IMR-90 (cell line): ENCODE results near the gene RTEL1. TPM values are rescaled to one million over a fixed set of nuclear protein-coding genes. Genes with fewer than 3 reads are reported as not detected.
"Not testable (repeated sequence)": the region's sequence is repeated elsewhere in the genome, so short reads cannot be mapped to it uniquely, and the experiment has no call there.

Source experiments
- ATAC-seq: fragments of 200-7000 bp; cut with Tn5 transposase; 2 replicates; pipeline ENCODE4 v1.9.1; 2020; ENCODE audit warnings: low read depth, mild to moderate bottlenecking, moderate library complexity
- BruUV-seq: library from RNA; stranded (reverse); fragments of 400-500 nt; replicated peaks from 2 replicates; lab custom pipeline; 2021; lab: Mats Ljungman, UMichigan
- CTCF ChIA-PET: fragments of 300-600 bp; formaldehyde crosslinking; extraction: SDS; loops from one replicate; lab custom pipeline; 2021; ENCODE audit warnings: antibody characterized with exemption; lab: Yijun Ruan, JAX
- POLR2A ChIA-PET: fragments of 300-600 bp; sonication (Branson Sonifier 250); formaldehyde crosslinking; loops from one replicate; lab custom pipeline; 2022; ENCODE audit warnings: antibody characterized with exemption; ENCODE audit not compliant: unreplicated experiment; lab: Charles Lee
- DNase-seq: peaks from one replicate; pipeline ENCODE4 v3.0.0; 2013
- H2AFZ ChIP-seq: replicated peaks from 2 replicates; pipeline ENCODE3; 2013; ENCODE audit warnings: low read length, mild to moderate bottlenecking; ENCODE audit not compliant: poor library complexity
- H2AK5ac ChIP-seq: 2 replicates; pipeline ENCODE4 v1.6.1; 2013; ENCODE audit warnings: low read depth, low read length, inconsistent platforms
- H2AK9ac ChIP-seq: replicated peaks from 2 replicates; pipeline ENCODE3; 2013; ENCODE audit warnings: mild to moderate bottlenecking, low read depth, low read length, moderate library complexity; ENCODE audit not compliant: poor library complexity
- H2BK120ac ChIP-seq: 2 replicates; pipeline ENCODE4 v1.6.1; 2013; ENCODE audit warnings: low read depth, low read length, inconsistent platforms
- H2BK15ac ChIP-seq: 3 replicates; pipeline ENCODE4 v1.6.1; 2013; ENCODE audit warnings: low read depth, low read length, inconsistent platforms
- H2BK20ac ChIP-seq: 2 replicates; pipeline ENCODE4 v1.6.1; 2013; ENCODE audit warnings: low read depth, mild to moderate bottlenecking, inconsistent platforms, low read length, moderate library complexity
- H2BK5ac ChIP-seq: 2 replicates; pipeline ENCODE4 v1.6.1; 2013; ENCODE audit warnings: mild to moderate bottlenecking, low read depth, low read length, inconsistent platforms; ENCODE audit not compliant: poor library complexity, severe bottlenecking
- H3K14ac ChIP-seq: replicated peaks from 2 replicates; pipeline ENCODE4 v1.6.1; 2013; ENCODE audit warnings: low read depth, low read length, inconsistent platforms
- H3K18ac ChIP-seq: 2 replicates; pipeline ENCODE4 v1.6.1; 2013; ENCODE audit warnings: low read depth, low read length, control low read depth
- H3K23ac ChIP-seq: 2 replicates; pipeline ENCODE4 v1.6.1; 2013; ENCODE audit warnings: low read depth, low read length, inconsistent platforms
- H3K27ac ChIP-seq: 2 replicates; pipeline ENCODE4 v1.5.1; 2013; ENCODE audit warnings: mild to moderate bottlenecking, control low read depth, low read length; ENCODE audit not compliant: insufficient read depth
- H3K27me3 ChIP-seq: 2 replicates; pipeline ENCODE4 v1.6.1; 2013; ENCODE audit warnings: low read length; ENCODE audit not compliant: control insufficient read depth, insufficient read depth
- H3K36me3 ChIP-seq: 2 replicates; pipeline ENCODE4 v1.6.1; 2013; ENCODE audit warnings: low read length, mixed read lengths; ENCODE audit not compliant: control insufficient read depth, insufficient read depth
- H3K4ac ChIP-seq: 2 replicates; pipeline ENCODE4 v1.6.1; 2013; ENCODE audit warnings: low read depth, low read length, inconsistent platforms
- H3K4me1 ChIP-seq: 2 replicates; pipeline ENCODE4 v1.6.1; 2013; ENCODE audit warnings: low read length, mixed read lengths; ENCODE audit not compliant: control insufficient read depth, insufficient read depth
- H3K4me2 ChIP-seq: 2 replicates; pipeline ENCODE4 v1.6.1; 2013; ENCODE audit warnings: low read depth, mild to moderate bottlenecking, control low read depth, low read length, moderate library complexity
- H3K4me3 ChIP-seq: 2 replicates; pipeline ENCODE4 v1.5.1; 2013; ENCODE audit warnings: low read depth, mild to moderate bottlenecking, control low read depth, low read length, moderate library complexity; ENCODE audit not compliant: insufficient read depth
- H3K56ac ChIP-seq: 2 replicates; pipeline ENCODE4 v1.6.1; 2013; ENCODE audit warnings: low read length, inconsistent platforms; ENCODE audit not compliant: insufficient read depth; ENCODE audit errors: extremely low read depth
- H3K79me1 ChIP-seq, 2 experiments: 2 replicates each; pipeline ENCODE4 v1.6.1; 2013; ENCODE audit warnings: low read length in 2 of 2, inconsistent platforms in 1 of 2, low read depth in 1 of 2
- H3K9ac ChIP-seq: 2 replicates; pipeline ENCODE4 v1.6.1; 2013; ENCODE audit warnings: low read depth, low read length, control low read depth
- H3K9me1 ChIP-seq: 2 replicates; pipeline ENCODE4 v1.6.1; 2013; ENCODE audit warnings: low read length, inconsistent platforms; ENCODE audit not compliant: insufficient read depth
- H3K9me3 ChIP-seq: 2 replicates; pipeline ENCODE4 v1.6.1; 2013; ENCODE audit warnings: low read length; ENCODE audit not compliant: control insufficient read depth, insufficient read depth
- H4K20me1 ChIP-seq: 2 replicates; pipeline ENCODE4 v1.6.1; 2013; ENCODE audit warnings: low read length, inconsistent platforms; ENCODE audit not compliant: insufficient read depth
- H4K5ac ChIP-seq: 2 replicates; pipeline ENCODE4 v1.6.1; 2013; ENCODE audit warnings: mild to moderate bottlenecking, low read depth, low read length, control low read depth
- H4K8ac ChIP-seq, 2 experiments: 2 replicates each; pipeline ENCODE4 v1.6.1; 2013; ENCODE audit warnings: low read depth in 2 of 2, low read length in 2 of 2, control low read depth in 1 of 2, inconsistent platforms in 1 of 2
- H4K91ac ChIP-seq: 2 replicates; pipeline ENCODE4 v1.6.1; 2013; ENCODE audit warnings: low read depth, low read length, inconsistent platforms; ENCODE audit not compliant: insufficient read depth
- WGBS, 2 experiments: methylation state at CpG; one replicate each; pipeline versions ENCODE4 v1.1.5 to v1.1.7; 2013; ENCODE audit warnings: missing lambda C conversion rate in 2 of 2; ENCODE audit not compliant: insufficient read length in 1 of 2; ENCODE audit errors: extremely low coverage in 2 of 2; 5-methylcytosine and 5-hydroxymethylcytosine counted together
- dilution Hi-C: fragments of 300-500 bp; cut with HindIII; formaldehyde crosslinking; loops from one replicate; pipeline ENCODE4 v1.14.3; 2018; ENCODE audit warnings: low sequenced_read_pairs; ENCODE audit not compliant: unreplicated experiment
- in situ Hi-C: fragments of 300-500 bp; cut with MboI; formaldehyde crosslinking; loops from 3 replicates; pipeline ENCODE4 v1.14.3; 2019; ENCODE audit warnings: low sequenced_read_pairs, inconsistent platforms, mixed read lengths
- intact Hi-C: fragments of 100-400 bp; cut with micrococcal nuclease; formaldehyde crosslinking; loops from 2 replicates; pipeline ENCODE4 v1.10.0; 2022
- polyA plus RNA-seq, 3 experiments: library from polyadenylated mRNA; depleted of rRNA; stranded (reverse); fragments of >200 nt; gene quantifications; 2 replicates each; pipeline ENCODE4 v1.2.3, GENCODE V29; 2012; ENCODE audit warnings: low replicate concordance in 1 of 3
- total RNA-seq: library from RNA; depleted of rRNA; stranded (reverse); fragments of >200 nt; gene quantifications from 2 replicates; pipeline ENCODE4 v1.2.3, GENCODE V29; 2012

RTEL1 gene
- total and polyA plus RNA-seq, 2 of the 4 experiments (the other 2 are of a cell fraction) = 14.7 to 18.8 TPM

DNA sequence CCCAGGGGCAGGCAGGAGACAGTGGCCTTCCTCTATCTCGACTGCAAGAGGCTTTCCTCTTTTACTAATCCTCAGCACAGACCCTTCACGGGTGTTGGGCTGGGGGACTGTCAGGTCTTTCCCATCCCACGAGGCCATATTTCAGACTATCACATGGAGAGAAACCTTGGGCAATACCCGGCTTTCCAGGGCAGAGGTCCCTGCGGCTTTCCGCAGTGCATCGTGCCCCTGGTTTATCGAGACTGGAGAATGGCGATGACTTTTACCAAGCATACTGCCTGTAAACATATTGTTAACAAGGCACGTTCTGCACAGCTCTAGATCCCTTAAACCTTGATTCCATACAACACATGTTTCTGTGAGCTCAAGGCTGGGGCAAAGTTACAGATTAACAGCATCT lies 2.1 kb downstream of the RTEL1 start:
- H2BK5ac ChIP-seq, CTCF ChIA-PET, BruUV-seq, H4K8ac ChIP-seq, H2AK5ac ChIP-seq, H3K4me2 ChIP-seq, DNase-seq, dilution Hi-C loops, H4K91ac ChIP-seq, ATAC-seq, H3K27ac ChIP-seq, H3K18ac ChIP-seq, H3K9ac ChIP-seq, in situ Hi-C loops, H3K23ac ChIP-seq, POLR2A ChIA-PET, H3K56ac ChIP-seq, H3K9me3 ChIP-seq, H2AK9ac ChIP-seq, H3K4ac ChIP-seq, H2AFZ ChIP-seq, intact Hi-C loops, H3K14ac ChIP-seq, H4K5ac ChIP-seq, H2BK120ac ChIP-seq, H2BK20ac ChIP-seq, H4K20me1 ChIP-seq, H3K4me3 ChIP-seq, H2BK15ac ChIP-seq, H3K27me3 ChIP-seq: not testable (repeated sequence)
- Histone ChIP-seq H3K79me1 (peaks cover 18 to 54% of the 10 kb centered on the region in 2 experiments), H3K4me1 (peaks cover 13% of the 10 kb centered on the region), H3K9me1 (0 out of 2 replicates have a peak, but pooled peaks cover 12% of the 10 kb centered on the region), H3K36me3 (peaks cover 29% of the 10 kb centered on the region; the same call in 1 of the 2 replicates)
- WGBS, 2 experiments = 97% methylated on average over 5 of the region's 10 CpGs; no CpG with 5 or more reads in 1 of the 2 experiments
